Measurements from ENCODE around the gene LRRK1.

DNA sequence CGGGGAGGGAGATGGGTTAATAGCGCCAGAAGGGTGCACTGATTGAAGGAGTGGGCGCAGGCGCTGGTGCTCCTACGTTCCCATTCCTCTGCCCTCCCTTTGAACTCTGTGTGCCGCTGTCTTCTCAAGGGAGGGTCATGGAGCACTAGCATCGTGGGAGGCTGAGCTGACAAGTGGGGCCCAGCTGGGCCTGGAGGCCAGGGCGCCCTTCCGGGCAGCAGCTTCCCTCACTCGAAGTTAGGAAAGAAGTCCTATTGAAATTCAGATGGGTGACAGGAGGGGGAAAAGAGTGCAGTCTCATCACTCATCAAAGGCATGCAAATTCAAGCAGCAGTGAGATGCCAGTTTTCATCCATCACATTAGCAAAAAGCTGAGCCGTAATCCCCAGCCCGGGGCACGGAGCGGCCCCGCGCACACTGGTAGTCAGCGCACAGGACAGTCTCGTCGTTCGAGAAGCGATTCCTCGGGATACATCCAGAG lies 128.2 kb downstream of the LRRK1 start:
- TF ChIP-seq, protein P1, sequence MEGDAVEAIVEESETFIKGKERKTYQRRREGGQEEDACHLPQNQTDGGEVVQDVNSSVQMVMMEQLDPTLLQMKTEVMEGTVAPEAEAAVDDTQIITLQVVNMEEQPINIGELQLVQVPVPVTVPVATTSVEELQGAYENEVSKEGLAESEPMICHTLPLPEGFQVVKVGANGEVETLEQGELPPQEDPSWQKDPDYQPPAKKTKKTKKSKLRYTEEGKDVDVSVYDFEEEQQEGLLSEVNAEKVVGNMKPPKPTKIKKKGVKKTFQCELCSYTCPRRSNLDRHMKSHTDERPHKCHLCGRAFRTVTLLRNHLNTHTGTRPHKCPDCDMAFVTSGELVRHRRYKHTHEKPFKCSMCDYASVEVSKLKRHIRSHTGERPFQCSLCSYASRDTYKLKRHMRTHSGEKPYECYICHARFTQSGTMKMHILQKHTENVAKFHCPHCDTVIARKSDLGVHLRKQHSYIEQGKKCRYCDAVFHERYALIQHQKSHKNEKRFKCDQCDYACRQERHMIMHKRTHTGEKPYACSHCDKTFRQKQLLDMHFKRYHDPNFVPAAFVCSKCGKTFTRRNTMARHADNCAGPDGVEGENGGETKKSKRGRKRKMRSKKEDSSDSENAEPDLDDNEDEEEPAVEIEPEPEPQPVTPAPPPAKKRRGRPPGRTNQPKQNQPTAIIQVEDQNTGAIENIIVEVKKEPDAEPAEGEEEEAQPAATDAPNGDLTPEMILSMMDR (IDR thresholded peaks at IDR 0.05) = no peak
- no peak for TF ChIP-seq POLR2A (IDR thresholded peaks at IDR 0.05)

All from uterus (tissue), 2 donors.